NCI-H2171 (cell line): ENCODE data around the gene SLC9A4.

Experiments
- DNase-seq: peaks from one replicate; lab custom pipeline; 2025; lab: John Stamatoyannopoulos, UW

Gene SLC9A4

DNA sequence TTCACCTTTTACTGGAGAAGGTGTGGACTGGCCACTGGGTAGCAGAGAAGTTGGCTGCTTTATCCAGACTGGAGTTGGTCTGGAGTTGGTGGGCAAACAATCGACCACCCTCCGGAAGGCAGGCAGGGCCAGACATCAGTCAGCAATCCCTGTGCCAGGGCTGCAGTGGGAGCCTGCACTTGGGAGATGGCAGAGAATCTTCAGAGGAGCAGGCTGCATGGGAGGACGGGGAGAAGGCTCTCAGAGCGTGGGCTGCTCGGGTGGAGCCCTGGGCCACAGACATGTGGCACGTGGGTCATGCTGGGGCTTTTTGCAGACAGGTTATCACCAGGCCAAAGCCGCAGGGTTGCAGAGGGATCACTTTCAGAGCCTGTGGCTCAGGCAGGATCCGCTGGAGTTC is 29.6 kb downstream of the SLC9A4 start:
- no peak for DNase-seq

DNA sequence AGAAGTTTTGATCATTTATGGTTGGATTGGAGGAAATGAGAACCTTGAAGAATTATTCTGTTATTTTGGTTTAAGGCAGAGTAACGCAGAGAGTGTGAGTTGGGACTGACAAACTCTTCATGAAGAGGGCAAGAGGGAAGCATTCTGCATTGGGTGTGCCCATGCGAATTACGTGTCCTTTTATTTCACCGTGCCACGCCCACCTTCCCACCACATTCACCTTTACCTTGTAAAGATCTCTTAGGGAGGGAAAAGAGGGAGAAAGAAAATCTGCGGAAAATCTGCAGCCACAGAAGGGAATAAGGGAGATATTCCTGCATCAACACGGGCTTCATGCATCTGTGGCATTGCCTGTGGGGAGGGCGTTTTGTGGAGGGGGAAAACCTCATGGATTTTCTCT is 31.8 kb downstream of the SLC9A4 start:
- no peak for DNase-seq

DNA sequence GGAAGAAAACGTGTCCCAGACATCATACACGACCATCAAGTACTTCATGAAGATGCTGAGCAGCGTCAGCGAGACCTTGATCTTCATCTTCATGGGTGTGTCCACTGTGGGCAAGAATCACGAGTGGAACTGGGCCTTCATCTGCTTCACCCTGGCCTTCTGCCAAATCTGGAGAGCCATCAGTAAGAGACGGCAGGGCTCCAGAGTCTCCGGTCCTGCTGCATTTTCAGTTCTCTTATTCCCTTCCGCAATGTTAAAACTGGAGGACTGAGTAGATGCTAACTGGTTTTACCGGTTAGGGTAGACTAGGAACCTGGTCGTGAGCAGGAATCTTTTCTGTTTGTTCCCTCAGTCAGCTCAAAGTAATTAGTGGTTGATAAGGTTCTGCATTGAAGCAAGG is 32.3 kb downstream of the SLC9A4 start:
- DNase-seq = no peak

DNA sequence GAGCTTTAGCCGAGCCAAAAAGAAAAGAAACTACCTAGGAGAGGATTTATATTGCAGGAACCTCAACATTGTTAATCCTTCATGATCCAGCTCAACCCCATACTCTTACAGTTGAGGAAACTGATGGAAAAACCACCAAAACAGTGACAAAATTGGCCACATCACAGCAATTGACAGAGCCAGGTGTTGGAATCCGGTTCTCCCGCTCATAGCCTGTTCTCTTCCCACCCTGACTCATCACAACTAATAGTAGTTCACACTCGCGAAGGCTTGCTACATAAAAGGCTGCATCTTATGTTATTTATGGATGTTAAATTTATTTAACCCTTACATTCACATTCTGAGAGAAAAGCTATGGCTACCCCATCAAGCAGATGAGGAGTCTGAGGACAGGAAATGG is 33.7 kb downstream of the SLC9A4 start:
- DNase-seq = no peak

DNA sequence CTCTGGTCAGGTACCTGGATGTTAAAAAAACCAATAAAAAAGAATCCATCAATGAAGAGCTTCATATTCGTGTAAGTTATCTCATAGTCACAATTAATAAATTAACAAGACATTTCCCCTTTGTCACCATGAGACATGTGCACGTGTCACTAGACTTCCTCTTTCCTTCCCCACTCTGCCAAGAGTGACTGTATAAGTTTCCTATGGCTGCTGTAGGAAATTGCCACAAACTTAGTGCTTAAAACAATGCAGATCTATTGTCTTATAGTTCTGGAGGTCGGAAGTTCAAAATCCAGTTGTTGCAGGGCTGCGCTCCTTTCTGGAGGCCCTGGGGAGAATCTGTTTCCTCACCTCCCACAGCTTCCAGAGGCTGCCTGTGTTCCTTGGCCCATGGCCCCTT is 35.8 kb downstream of the SLC9A4 start:
- DNase-seq = no peak

DNA sequence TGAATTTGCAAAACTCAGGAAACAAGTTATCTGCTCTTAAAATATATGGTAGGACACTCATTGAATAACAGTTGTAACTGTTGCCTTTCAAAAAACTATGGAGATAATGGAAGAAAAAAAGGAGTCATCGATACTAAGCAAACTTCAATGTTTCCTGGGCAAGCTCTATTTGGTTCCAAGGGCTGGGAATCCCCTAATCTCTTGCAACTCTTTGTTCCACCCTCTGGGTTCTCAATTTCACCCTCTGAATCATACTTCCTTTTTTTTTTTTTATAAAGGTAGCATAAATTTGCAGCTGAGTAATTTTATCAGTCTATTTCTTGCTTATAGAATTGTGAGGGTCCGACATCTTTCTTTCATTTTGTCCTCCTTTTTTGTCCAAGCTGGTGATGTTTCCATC is 36.7 kb downstream of the SLC9A4 start:
- DNase-seq = no peak

DNA sequence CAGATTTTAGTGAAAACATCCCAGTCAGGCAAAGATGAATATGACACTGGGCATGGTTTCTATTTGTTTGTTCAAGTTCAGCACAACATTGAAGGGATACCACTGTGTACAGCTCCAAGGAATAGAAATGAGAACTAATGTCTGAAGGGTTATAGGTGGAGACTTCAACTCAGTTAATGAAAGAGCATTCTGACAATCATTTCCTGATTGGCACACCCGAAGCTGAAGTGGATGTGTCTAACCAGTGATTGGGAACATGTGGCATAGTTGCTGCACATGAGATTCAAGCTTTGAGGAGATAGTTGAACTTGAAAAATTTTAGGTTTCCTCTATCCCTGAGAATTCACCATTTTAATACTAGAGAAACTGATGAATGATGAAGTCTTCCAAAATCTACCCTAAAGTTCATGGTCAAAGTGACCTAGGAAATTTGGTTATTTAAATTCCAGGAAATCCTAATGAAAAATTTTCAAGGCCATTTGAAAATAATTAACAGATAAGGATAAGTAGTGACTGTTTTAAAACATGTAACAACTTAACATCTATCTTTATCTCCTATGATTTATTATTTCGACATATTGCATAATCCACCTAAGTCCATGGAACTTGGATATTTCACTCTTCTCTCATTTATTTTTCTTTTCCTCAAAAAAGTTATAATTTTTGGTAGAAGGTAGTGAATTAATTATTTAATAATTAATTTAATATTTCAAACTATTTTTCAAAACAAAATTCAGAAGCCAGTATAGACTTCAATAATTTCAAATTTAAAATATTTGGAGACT is 38.0 kb downstream of the SLC9A4 start:
- DNase-seq = no peak

DNA sequence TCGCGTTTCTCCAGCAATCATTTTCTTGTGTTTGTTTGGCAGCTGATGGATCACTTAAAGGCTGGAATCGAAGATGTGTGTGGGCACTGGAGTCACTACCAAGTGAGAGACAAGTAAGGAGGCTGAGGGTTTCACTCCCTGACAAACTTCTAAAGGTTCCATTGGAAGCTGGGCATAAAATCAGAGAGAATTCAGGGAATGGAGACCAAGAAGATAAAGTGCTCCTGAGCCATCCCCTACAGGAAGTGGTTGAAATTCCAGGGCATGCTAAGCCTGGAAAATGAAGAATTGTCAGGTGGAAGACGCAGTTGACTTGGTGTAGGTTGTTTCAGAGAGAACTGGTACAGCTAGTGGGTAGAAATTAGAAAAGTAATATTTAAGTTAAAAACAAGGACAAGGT is 39.1 kb downstream of the SLC9A4 start:
- no peak for DNase-seq

DNA sequence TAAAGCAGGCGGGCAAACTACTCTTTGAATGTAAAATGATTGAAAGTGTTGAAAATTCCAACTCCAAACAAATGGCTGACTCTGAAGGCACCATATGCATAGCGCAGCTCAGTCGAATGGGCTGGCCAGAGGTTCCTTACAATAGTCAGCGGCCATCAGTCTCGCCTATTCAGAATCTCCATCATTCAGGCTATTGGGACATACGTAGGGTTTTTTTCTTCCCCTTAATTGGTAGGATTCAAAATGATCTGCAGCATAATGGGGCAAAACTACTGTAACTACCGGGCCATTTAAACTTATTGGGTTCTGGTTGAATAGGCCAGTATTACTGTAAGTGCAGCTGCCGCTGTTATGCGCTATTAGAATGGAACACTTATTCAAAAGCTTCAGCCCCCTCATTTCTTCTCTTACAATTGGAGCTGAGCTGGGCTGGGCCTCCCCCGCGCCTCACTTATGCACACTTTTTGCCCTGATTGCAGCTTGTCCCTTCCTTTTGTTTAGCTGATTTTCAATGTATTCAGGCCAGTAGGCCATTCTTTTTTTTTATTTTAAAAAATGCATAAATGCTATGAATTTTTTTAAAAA is 40.4 kb downstream of the SLC9A4 start:
- DNase-seq = no peak

DNA sequence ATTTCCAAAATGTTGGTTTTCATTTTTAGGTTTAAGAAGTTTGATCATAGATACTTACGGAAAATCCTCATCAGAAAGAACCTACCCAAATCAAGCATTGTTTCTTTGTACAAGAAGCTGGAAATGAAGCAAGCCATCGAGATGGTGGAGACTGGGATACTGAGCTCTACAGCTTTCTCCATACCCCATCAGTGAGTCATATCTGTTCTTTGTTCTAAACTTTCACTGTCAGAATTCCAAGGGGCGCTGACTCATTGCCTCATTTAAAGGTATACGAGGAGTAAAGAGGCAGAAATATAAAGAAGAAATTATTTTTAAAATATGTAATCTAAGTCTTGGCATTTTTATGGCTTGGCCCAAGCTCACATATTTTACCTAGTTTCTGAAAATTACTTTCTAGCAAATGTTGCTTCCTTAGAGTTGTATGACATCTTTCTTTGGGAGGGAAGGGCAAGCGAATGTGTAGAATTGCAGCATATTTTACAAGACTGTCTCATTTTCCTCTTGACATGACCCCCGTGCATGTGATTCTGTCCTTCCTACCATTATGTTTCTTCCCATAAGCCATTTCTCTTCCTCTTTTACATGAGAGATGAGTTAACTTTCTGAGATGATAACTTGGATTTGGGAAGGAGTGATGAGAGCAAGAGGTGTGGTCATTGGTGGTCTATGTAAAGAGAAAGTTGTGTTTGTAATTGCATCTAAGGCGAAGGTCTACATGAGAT is 41.2 kb downstream of the SLC9A4 start:
- no peak for DNase-seq

DNA sequence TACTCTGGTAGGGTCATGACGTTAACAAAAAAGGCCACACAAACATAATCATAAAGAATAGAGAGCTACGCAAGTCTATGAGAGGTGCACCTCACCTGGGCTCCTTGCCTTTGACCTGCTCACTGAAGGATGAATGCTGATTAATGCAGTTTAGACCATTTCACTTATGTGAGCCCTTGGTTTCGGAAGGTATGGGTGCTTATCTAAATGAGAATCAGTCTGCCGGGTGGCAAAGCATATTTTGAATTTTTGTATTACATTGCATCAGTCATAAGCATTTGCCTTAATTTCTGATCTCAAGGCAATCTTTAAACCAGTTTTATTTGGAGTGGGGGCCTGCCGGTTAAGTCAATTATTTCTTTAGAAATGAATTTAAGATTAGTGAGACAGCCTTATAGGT is 42.8 kb downstream of the SLC9A4 start:
- no peak for DNase-seq

DNA sequence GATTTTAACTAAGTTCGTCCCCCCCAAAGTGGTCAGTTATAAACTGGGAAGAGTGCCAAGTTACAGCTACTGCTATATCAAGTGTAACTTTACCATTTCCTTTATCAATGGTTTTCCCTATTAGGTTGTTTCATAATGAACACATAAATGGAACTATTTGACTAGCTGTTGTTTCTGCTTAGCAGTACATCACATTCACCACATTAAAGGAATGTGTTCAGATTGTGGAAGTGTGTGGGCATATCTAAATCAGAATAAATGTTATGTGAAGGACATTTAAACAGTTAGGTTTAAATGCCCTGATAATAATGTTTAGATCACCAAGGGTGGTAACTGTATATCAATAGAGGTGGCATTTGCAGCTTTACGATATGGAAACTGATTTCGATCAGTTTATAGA is 45.1 kb downstream of the SLC9A4 start:
- DNase-seq = no peak

DNA sequence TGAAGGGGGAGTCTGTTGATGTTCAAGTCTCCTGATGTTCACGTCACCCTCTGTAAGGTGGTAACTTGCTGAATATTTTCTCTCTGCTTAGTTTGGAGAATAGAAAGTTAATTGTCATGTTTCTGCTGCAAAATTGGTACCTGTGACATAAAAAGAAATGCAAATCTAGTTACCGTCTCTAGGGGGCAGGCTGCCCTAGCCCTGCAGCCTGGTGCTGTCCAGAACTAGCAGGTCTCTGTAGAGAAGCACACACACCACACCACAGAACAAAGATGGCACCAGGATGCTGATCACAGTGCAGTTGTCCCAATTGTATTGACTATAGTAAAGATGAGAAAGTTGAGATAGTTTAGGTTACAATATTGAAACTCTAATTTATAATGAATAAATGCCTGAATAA is 47.0 kb downstream of the SLC9A4 start:
- DNase-seq = peak; percentile 0

DNA sequence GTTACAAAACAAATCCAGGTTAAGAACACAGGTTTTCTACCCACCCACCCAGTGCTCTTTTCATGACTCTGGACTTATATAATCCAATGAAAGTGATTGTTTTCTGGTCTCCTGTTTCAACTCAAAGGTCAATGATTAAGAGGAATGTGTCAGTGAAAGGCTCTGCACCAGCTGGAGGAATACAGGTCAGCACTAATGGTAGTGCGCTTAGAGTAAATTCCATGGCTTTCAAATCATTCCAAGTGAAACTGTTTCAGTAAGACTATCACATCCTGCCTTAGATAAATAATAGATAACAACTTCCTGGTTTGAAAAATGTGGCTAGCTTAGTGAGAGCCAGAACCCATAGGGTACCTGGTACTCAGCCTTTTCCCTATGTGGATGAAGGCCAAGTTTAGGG is 47.8 kb downstream of the SLC9A4 start:
- DNase-seq = no peak

DNA sequence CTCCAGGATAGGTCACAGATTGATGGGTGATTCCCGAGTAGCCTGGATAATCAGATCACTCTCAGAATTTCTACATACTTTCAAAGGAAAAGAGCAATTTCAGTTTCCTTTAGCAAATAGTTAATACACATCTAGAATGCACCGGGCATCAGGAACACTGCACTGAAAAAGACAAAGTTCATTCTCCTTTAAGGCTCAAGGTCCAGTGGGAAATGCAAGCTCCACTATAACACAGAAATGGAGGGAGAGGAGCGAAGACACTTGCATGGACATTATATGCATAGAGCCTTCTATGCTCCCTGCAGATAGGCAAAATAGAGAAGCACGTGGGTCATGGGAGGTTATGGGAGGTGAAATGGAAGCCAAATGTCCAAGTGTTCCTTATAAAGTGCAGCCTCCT is 49.1 kb downstream of the SLC9A4 start:
- no peak for DNase-seq

DNA sequence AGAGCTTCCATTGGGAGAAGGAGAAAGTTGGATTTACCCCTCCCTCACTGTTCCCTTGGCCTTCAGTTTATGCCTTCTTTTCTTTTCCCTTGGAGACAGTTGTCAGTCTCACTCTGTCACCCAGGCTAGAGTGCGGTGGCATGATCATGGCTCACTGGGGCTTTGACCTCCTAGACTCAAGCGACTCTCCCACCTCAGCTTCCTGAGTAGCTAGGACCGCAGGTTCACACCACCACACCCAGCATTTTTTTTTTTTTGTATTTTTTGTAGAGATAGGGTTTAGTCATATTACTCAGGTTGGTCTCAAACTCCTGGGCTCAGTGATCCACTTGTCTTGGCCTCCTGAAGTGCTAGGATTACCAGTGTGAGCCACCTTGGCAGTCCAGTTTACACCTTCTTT is 49.9 kb downstream of the SLC9A4 start:
- no peak for DNase-seq

DNA sequence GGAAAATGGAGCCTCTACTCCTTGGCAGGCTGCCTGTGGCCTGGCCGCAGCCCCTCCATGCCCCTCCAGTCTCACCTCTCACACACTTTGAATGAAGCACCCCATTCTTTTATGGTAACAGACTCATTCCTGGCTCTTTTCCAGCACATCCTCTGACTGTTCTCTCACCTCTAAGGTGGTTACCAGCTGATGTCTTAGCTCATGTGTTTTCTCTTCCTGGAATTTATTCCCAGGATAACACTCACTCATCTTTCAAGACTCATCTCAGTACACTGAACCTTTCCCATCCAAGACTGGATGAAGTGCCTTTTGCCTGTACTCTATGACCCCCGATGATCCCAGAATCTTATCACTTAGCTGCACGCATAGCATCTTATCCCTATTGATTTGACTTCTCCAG is 50.6 kb downstream of the SLC9A4 start:
- no peak for DNase-seq

DNA sequence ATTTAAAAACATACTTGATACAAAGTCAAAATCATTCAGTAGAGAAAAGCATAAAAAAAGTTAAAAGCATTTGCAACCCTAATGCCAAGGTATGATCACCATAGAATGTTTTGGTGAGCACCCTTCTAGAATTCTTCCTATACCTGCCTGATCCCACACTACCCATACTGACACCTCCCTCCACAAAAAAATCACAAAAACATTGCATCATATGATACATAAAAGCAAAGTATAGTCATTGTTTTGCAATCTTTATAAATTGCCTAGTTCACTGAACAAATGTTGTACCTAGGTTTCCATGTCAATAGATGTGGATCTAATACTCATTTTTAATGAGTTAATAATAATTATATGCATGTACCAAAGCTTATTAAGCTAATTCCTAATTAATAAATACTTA is 54.1 kb downstream of the SLC9A4 start:
- no peak for DNase-seq

DNA sequence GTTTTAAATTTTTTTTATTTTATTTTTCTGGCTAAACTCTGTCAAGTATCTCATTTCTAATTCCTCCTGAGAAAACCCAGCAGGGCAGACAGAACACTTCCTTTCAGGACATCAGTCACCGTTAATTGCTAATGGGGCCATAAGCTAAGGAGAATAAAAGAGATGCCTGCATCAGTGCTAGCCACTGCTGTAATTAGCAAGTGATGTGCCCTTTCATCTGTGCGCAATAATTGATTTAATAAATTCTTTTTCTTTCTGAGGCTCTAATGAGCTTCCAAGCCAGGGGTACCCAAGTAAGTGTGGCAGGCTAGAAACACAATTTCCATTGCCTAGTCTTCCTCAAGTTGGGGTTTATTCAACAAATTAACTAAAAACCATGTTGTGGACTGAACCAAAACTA is 65.5 kb downstream of the SLC9A4 start:
- DNase-seq = no peak

DNA sequence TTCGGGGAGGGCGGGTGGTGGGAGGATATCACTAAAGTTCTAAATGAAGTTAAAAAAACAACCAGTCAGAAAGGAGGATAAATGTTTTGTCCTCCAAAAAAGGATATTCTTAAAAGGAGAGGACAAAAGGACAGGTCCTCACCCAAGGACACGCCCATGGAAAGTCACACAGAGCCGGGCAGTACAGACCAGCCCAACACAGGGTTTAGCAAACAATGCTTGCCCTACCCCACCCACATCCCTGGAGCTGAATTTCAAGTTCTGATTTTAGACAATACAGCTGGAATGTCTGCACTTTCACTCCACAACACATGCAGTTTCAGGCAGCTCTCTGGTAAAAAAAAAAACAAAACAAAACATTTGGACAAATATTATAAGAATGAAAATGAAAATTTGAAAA is 67.9 kb downstream of the SLC9A4 start:
- DNase-seq = no peak

DNA sequence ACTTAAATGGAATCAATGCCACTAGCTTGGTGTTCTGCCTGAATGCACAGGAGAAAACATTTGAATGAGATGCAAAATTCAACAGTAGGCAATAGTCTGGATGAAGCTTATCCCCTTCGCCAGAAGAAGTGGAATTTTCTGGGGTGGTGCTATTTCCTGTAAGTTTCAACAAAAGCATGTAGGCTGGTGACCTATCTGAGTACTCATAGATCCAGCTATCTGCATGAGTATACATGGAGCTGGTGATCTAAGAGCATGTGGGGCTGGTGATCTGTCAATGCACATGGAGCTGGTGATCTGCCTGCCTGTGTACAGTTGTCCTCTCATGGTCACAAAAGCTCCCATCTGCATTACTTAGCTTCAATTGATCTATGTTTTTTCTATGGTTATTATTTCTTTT is 71.2 kb downstream of the SLC9A4 start:
- no peak for DNase-seq

DNA sequence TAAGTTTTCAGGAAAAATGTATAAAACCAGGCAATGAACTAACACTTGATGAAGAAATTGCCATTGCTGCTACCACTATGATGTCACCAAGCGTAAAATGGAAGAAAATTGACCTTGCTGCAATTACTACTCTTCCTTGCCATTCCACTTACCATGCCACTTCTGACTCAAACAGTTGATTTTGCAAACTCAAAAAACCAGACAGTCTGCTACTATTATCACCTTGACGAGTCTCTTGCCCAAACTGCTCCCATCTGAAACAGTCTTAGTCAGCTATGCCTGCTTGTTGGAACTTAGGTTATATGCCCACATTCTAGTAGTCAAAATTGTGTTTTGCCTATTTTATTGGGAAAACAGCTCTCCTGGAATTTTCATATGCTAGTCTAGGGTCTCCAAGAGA is 74.4 kb downstream of the SLC9A4 start:
- no peak for DNase-seq

DNA sequence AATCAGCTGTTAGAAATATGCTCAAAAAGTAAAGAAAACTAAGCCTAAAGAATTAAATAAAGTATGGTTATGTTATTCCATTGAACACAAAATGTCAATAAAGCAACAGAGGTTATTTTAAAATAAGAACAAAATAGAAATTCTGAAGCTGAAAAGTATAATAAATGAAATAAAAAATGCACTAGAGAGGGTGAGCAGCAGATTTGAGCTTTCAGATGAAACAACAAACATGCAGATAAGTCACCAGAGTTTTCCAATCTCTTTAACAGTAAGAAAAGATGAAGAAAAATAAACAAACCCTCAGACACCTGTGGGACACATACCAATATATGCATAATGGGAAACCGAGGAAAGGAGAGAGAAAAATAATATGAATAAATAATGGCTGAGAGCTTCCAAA is 76.0 kb downstream of the SLC9A4 start:
- no peak for DNase-seq

DNA sequence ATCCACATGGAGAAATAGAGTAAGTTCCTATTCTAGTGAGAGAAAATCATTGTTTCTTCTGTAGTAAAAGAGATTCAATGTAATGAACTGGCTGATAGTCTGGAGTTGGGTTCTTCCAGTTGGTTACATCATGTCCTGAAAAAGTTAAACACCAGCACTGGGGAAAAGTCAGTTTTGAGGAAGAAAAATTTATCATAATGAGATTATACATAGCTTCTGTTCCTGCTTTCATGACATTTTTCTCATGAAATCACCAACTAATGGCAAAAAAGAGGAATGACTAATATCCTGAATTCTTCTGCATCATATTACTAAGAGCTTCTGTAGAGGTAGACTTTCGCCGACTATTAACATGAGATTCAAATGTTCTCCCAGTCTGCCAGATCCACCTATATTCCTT is 77.1 kb downstream of the SLC9A4 start:
- DNase-seq = no peak
